ENCODE data around the gene GPATCH3.
A peak's percentile ranks its signal among the peaks of the same experiment; 100 is the strongest.

GPATCH3 gene

GRCh38 chr1:26922901-26923300 lies 22.6 kb upstream of the GPATCH3 start:
- TF ChIP-seq, protein P1, sequence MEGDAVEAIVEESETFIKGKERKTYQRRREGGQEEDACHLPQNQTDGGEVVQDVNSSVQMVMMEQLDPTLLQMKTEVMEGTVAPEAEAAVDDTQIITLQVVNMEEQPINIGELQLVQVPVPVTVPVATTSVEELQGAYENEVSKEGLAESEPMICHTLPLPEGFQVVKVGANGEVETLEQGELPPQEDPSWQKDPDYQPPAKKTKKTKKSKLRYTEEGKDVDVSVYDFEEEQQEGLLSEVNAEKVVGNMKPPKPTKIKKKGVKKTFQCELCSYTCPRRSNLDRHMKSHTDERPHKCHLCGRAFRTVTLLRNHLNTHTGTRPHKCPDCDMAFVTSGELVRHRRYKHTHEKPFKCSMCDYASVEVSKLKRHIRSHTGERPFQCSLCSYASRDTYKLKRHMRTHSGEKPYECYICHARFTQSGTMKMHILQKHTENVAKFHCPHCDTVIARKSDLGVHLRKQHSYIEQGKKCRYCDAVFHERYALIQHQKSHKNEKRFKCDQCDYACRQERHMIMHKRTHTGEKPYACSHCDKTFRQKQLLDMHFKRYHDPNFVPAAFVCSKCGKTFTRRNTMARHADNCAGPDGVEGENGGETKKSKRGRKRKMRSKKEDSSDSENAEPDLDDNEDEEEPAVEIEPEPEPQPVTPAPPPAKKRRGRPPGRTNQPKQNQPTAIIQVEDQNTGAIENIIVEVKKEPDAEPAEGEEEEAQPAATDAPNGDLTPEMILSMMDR (conservative IDR thresholded peaks at IDR 0.05; ENCODE audit: low read depth, low read length), result no peak
- no peak for DNase-seq (ENCODE audit: low read depth)
- H3K4me3 ChIP-seq (ENCODE audit: low read length), result peak overlapping the region; percentile 65

DNA sequence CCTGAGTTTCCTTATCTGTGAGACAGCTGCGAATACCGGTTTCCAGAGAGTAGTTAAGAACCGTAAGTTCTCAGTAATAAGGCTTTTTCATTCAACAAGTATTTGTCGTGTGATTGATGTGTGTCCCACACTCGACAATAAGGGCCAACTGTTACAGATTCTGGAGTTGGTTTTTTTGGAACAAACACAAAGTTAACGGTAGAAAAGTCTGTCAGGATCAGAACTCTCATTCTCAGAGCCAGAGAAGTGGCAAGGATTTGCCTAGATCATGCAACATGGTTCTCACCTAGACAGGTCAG lies 22.1 kb upstream of the GPATCH3 start:
- H3K4me3 ChIP-seq (ENCODE audit: low read length), result peak overlapping the region; percentile 65
- no peak for DNase-seq (ENCODE audit: low read depth)
- TF ChIP-seq, protein P1 (conservative IDR thresholded peaks at IDR 0.05; ENCODE audit: low read depth, low read length), result no peak

DNA sequence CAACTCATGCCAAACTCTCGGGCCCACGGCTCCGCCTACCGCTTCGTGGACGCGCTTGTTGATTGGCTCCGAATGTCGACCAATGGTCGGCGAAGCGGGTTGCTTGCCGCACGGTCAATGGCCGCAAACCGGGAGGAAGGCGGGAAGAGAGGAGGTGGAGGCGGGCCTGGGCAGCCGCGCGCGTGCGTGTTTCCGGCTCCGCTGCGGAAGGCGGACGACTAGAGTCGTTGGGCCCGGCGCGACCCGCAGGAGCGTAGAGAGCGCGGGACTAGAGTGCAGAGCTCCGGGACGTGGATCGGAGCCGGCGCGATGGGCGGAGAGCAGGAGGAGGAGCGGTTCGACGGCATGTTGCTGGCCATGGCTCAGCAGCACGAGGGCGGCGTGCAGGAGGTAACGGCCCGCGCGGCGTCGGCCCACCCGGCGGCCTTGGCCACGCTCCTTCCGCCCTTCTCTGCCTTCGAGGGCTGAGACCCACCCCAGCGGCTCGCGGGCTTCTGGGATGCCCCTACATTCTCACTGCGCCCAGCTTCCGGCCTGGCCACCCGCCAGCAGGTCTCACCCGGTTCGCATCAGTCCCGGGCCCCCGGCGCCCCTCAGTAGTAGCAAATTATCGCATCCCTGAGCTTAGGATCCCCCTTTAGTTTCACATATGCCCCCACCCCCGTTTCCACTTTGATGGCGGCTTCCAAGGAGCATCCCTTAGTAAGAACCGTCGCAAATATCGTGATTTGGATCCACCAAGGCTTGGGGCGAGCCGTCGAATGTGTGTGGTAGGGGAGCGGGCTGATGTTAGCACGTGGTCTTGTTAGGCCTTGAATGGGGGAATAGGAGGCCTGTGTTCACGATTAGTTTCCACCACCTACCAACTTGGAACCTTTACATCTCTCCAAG lies 21.5 kb upstream of the GPATCH3 start, which contains the start of gene NUDC:
TSS of gene NUDC (plus strand) at position 204 of the 891 bp plus-strand sequence. CDS start at position 310, 106 bp downstream.
- H3K4me3 ChIP-seq (ENCODE audit: low read length), result peak within 1 kb of the TSS; percentile 65
- peak; percentile 84 for DNase-seq (ENCODE audit: low read depth)
- TF ChIP-seq, protein P1 (conservative IDR thresholded peaks at IDR 0.05; ENCODE audit: low read depth, low read length), result no peak

- H3K4me3 ChIP-seq (ENCODE audit: low read length), result peak overlapping the region; percentile 65
- no peak for DNase-seq (ENCODE audit: low read depth)
- TF ChIP-seq, protein P1 (conservative IDR thresholded peaks at IDR 0.05; ENCODE audit: low read depth, low read length), result no peak
These were observed 20.9 kb upstream of the GPATCH3 start for GRCh38 chr1:26921126-26921539.

DNA sequence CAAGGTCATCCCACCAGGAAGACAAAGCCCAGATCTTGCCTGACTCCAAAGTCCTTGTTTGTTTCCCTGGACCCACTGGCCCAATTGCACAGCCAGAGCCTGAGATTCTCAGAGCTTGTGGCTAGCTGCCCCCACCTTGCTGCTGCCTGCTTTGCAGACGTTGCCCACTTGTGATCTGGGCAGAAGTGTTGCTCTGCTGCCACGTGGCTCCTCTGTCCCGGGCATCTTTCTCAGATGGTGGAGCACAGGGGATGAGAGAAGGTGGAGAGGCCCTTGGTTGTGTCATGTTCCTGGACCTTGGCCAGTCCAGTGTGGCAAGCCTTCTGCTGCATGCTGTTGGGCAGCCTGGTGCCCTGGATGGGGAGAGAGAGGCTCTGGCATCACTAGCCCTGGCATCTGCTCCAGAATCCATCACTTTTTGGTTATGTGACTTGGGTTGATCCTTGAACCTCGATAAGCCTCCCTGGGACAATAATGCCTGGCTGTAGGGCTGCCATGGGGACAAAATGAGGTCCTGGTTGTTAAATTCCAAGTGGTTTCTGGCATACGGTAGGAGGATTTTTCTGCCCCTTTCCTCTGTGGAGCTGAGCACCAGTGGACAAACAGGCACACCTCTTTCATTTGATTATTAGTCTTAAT lies 15.1 kb upstream of the GPATCH3 start:
- DNase-seq (ENCODE audit: low read depth), result no peak
- no peak overlapping the region for H3K4me3 ChIP-seq (ENCODE audit: low read length)
- TF ChIP-seq, protein P1 (conservative IDR thresholded peaks at IDR 0.05; ENCODE audit: low read depth, low read length), result no peak

- TF ChIP-seq, protein P1 (conservative IDR thresholded peaks at IDR 0.05; ENCODE audit: low read depth, low read length), result no peak
- no peak for DNase-seq (ENCODE audit: low read depth)
- H3K4me3 ChIP-seq (ENCODE audit: low read length), result no peak within 1 kb of the TSS
These were observed 13.7 kb upstream of the GPATCH3 start, which contains the start of gene NR0B2 for GRCh38 chr1:26913754-26914619. Gene NR0B2 (minus strand): TSS chr1:26913975. CDS start chr1:26913940, 35 bp downstream.
